GM18517 (cell line): Measurements from ENCODE around the gene CACNG7.

Experiments
- ATAC-seq: cut with Tn5 transposase; IDR thresholded peaks from one replicate; pipeline ENCODE4 v1.9.1; 2021; ENCODE audit warnings: mild to moderate bottlenecking, moderate library complexity; ENCODE audit not compliant: unreplicated experiment

The CACNG7 gene

DNA sequence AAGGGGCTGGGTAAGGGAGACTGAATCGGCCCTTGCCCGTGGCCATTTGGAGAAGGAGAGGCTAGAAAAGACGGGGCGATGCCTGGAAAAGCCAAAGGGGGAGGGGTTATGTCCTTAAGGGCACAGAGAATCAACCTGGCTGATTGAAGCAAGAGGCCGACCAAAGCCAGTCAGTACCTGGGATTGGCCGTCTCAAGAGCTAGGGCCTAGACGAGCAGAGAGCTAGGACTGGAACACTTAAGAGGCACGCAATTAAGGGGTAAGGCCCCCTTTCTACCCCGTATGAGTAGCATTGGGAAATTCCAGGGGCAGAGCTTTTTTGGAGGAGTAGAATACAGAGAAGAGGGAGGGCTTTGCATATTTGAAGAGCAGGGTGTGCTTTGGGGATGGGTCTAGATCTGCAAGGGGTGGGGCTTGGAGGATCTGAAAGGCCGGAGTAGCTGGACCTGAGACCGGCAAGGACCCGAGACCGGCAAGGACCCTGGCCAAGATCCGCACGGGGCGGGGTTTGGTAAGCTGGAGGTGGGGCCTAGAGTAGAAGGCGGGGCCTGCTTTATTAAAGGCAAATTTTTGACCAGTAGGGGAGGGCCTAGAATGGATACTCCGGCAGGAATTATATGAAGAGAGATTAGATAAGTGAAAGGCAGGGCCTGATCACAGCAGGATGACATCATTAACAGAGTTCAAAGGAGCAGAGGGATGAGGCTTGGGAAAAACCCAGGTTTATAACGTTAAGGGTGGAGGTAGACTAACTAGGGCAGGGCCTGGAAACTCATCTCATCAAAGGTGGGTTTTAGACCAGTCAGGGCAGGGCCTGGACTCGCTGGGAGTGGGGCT is 71.7 kb downstream of the CACNG7 start:
- ATAC-seq = no peak

DNA sequence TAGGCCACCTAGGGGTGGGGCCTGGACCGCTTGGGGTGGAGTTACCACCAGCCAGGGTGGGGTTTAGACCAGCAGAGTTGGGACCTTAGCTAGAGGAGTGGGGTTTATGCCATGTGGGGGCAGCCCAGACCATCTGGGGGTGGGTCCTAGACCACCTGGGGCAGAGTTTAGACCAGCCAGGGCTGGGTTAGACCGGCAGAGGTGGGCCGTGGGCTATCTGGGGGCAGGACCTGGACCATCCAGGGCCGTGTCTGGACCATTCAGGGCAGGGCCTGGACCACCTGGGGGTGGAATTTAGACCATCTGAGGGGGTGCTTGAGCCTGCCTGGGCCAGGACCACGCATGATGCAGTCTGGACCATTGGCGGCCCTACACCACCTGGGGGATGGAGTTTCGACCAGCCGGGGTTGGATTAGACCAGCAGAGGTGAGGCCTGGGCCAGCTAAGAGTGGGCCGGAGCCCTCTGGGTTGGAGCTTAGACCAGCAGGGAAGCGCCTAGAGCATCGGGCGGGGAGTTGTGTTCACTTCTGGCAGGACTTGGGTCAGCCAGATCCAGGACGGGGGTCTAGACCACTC is 72.4 kb downstream of the CACNG7 start:
- ATAC-seq = no peak

DNA sequence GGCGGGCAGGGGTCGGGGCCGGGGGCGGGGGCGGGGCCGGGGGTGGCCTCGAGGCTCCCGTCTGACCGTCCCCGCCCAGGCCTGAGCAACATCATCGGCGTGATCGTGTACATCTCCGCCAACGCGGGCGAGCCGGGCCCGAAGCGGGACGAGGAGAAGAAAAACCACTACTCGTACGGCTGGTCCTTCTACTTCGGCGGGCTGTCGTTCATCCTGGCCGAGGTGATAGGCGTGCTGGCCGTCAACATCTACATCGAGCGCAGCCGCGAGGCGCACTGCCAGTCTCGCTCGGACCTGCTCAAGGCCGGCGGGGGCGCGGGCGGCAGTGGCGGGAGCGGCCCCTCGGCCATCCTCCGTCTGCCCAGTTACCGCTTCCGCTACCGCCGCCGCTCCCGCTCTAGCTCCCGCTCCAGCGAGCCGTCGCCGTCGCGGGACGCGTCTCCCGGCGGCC is 72.9 kb downstream of the CACNG7 start:
- ATAC-seq = no peak

DNA sequence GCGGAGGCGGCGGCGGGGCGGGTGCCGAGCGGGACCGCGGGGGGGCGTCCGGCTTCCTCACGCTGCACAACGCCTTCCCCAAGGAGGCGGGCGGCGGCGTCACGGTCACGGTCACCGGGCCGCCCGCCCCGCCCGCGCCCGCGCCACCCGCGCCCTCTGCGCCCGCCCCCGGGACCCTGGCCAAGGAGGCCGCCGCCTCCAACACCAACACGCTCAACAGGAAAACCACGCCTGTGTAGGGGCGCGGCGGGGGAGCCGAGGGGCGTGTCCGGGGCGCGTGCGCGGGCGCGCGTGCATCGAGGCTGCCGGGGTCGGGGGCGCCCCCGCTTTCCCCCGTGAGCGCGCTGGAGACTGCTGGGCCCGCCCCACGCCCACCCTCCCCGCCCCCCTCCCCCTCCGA is 73.5 kb downstream of the CACNG7 start:
- no peak for ATAC-seq

DNA sequence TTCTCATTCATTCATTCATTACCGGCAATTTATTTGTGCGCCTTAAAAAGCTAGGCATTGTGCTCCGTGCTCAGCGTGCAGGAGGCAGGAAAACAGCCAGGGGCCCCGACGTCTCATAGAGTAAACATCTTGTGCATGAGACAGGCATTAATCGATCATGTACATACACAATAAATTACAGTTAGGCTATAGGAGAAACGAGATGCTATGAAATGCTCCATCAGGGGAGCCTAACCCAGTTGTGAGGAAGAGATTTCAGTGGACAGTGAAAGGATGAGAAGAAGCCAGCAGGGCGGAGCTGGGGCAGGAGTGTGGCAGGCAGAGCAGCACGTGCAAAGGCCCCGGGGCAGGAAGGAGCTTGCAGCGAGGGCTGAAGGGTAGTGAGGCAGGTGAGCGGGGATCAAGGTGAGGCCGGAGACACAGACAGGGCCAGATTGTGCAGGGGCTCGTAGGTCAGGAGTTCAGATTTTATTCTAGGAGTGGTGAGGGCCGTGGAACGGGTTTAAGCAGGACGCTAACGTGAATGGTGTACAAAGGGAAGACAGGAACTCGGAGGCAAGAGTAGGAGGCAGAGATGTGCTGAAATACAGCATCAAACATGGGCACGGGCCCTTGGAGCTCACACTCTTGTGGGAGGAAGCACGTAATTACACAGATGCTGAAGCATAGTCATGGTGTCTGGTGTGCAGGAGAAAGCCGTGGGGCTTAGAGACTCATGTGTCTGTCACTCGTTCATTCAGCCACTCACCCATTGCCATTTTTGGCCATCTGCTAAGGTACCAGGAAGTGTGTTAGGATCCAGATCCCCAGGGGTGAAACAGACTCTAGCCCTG is 74.6 kb downstream of the CACNG7 start:
- ATAC-seq = no peak

DNA sequence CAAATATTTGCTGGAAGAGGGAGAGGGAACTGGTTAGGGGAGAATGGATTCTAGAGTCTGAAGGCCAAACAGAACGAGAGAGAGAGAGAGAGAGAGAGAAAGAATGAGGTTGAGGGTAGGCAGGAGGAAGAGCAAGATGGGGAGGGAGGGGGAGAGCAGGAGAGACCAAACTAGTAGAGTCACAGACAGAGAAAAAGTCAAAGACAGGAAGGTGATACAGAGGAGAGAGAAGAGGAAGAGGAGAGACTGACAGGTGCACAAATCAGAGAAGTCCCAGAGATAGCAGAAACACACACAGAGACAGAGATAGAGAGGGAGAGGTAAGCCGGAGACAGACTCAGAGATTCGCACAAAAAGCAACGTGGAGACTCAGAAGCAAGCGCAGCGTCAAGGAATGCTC is 76.8 kb downstream of the CACNG7 start:
- ATAC-seq = no peak

DNA sequence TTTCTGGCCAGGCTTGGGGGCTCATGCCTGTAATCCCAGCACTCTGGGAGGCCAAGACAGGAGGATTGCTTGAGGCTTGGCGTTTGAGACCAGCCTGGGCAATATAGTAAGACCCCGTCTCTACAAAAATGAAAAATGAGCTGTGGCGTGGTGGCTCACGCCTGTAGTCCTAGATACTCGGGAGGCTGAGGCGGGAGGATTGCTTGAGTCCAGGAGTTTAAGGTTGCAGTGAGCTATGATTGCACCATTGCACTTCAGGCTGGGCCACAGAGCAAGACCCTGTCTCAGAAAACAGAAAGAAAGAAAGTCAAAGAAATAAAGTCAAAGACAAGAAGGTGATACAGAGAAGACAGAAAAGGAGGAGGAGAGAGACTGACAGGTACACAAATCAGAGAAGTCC is 79.9 kb downstream of the CACNG7 start:
- ATAC-seq = no peak

DNA sequence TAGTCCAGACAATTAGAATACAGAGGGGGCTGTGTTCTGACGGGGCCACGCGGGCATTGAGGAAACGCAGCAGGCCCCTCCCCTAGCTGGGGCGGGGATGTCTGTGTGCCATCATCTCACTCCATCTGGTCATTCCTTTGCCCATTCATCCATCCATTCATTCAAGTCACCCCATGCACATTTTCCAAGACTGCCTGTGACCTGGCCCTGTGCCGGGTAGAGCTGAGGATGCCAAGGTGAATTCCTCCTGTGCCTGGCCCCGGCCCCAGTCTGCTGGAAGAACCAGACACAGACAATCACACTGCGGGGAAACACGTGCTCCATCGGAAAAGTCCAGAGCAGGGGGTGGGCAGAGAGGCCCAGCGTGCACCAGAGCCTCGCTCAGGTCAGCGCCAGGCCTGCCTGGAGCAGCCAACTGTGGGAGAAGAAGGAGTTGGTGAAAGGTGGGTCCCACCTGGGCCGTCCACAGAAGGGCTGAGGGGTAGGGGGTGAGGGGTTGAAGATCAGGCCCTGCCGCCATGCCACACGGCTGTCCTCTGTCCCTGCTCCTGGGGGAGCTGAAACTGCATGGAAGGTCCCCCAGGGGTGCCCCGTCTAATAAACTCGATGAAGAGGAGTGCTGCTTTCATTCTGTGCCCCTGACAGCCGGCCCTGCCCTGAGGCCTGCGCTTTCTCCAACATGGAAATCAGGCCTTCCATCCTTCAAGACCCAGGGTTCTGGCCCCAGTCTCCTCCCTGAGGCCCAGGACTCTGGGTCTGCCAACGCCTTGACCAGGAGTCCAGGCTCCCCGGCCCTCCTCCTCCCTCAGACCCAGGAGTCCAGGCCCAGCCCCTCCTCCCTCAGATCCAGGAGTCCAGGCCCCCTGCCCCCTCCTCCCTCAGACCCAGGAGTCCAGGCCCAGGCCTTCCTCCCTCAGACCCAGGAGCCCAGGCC is 80.8 kb downstream of the CACNG7 start:
- no peak for ATAC-seq

DNA sequence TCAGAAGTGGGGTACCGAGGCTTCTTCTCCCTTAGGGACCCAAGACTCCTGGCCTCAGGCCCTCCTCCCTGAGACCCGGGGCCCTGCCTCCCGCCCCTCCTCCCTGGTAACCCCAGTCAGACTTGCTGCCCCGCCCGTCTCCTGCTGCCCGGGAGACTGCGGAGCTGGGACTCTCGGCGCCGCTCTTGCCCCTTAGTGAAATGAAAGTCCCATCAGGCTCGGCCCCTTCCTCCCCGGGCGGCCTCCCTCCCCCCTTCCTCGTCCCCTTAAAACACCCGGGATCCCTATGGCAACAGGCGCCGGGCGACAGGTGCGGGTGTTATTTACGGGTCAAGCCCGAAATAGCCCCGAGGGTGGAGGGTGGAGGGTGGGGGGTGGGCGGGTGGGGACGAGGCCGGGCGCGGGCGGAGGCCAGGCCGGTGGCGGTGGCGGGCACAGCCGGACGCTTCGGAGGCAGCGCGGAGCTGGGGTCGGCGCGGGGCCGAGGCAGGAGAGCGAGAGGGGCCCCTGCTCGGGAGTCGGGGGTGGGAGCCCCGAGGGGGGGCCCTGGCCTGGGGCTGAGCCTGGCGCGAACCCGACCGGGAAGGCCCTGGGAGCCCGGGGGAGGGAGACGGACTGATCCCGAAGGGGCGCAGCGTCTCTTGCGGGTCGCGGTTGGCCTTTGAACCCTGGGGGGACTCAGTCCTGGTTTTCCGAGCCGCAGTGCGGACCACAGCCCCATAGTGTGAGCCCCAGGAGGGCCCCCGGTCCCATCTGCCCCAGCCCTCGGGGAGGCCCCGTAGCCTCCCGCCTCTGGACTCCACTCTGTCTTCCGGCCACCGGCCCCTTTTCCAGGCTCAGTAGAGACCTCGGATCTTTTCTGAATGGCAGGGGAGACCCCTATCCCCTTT is 82.4 kb downstream of the CACNG7 start, which contains the start of gene CACNG6:
CACNG6 (plus strand) TSS at position 414 of the 890 bp plus-strand sequence. CDS start 1,241 bp downstream, outside the sequence.
- no peak for ATAC-seq

DNA sequence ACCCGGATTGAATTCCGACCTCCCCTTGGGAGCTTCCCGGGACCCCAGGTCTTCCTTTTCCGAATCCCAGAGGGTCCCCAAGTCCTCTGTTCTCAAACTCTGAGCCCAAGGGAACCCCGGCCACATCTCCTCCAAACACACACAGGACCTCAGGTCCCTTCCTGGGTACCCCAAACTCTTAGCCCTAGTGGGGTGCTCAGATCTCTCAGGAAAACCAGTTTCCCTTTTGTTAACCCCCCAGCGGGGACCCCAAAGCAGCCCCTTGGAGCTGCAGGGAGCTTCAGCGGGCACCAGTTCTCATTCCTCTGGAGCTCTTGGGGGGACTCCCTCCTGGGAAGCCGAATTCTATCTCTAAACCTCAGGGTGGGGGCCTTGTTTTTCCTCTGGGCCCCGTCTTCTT is 83.1 kb downstream of the CACNG7 start:
- ATAC-seq = no peak

DNA sequence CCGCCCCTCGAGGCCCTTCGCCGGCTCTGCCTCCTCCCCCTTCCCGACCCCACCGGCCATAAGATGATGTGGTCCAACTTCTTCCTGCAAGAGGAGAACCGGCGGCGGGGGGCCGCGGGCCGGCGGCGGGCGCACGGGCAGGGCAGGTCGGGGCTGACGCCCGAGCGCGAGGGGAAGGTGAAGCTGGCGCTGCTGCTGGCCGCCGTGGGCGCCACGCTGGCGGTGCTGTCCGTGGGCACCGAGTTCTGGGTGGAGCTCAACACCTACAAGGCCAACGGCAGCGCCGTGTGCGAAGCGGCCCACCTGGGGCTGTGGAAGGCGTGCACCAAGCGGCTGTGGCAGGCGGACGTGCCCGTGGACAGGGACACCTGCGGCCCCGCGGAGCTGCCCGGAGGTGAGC is 83.7 kb downstream of the CACNG7 start:
- ATAC-seq = no peak

DNA sequence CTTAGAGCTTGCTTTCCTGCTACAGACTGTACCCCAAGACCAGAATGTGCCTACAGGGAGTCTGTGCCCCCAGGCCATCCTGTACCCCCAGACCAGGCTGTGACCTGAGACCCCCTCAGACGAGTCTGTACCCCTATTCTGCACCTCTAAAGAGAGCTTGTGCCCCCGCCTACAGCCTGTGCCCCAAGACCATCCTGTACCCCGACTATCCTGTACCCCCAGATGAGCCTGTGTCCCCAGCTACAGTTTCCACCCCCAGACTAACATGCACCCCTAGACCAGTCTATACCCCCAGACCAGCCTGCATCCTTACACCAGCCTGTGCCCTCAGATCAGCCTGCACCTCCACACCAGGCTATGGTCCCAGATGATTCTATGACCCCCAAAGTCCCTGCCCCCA is 84.4 kb downstream of the CACNG7 start:
- ATAC-seq = no peak
